Esophagus squamous epithelium (tissue), 4 donors: ENCODE results near the gene PHC2.

ENCODE experiments used
- CTCF ChIP-seq, 6 experiments: fragments of 450-650 bp in 4 of 6; fragments of 200-600 bp in 2 of 6; sonication (generic) in 2 of 6; IDR thresholded peaks; one replicate each; pipeline ENCODE4 v1.5.1; 2016 to 2019; ENCODE audit warnings: antibody characterized with exemption in 6 of 6, mild to moderate bottlenecking in 4 of 6, moderate library complexity in 4 of 6
- POLR2A ChIP-seq, 4 donors: fragments of 450-650 bp; IDR thresholded peaks; one replicate each; pipeline ENCODE4 v1.6.1; 2017; ENCODE audit warnings: antibody characterized with exemption in 4 of 4, mild to moderate bottlenecking in 4 of 4, moderate library complexity in 3 of 4

GRCh38 chr1:33397125-33397506 is 33.8 kb downstream of the PHC2 start:
- TF ChIP-seq CTCF (IDR thresholded peaks at IDR 0.05), result no peak
- no peak for TF ChIP-seq POLR2A (IDR thresholded peaks at IDR 0.05)
